Heart right ventricle (tissue), 16 donors: ENCODE data around the gene TMEM132D. TPM values are rescaled to one million over a fixed set of nuclear protein-coding genes. Genes with fewer than 3 reads are reported as not detected.

Experiments used
- ATAC-seq, 8 donors: fragments of 200-7000 bp; cut with Tn5 transposase; one replicate each; pipeline ENCODE4 v1.9.1; 2020; ENCODE audit warnings: mild to moderate bottlenecking in 8 of 8, moderate library complexity in 8 of 8, moderate number of reproducible peaks in 1 of 8
- DNase-seq, 2 donors: peaks; one replicate each; pipeline ENCODE4 v3.0.0-alpha.2; 2020
- H3K27ac ChIP-seq, 10 donors: fragments of 200-600 bp; sonication (generic) in 2 of 10; one replicate each; pipeline versions ENCODE4 v1.5.0 to v1.8.0; 2020 to 2022; ENCODE audit warnings: mild to moderate bottlenecking in 3 of 10
- H3K27me3 ChIP-seq, 7 donors: fragments of 200-600 bp; one replicate each; pipeline ENCODE4 v1.8.0; 2021 to 2022; ENCODE audit warnings: mild to moderate bottlenecking in 2 of 7
- H3K36me3 ChIP-seq, 9 donors: fragments of 200-600 bp; sonication (generic) in 1 of 9; one replicate each; pipeline versions ENCODE4 v1.5.0 to v1.8.0; 2020 to 2022; ENCODE audit warnings: mild to moderate bottlenecking in 2 of 9
- H3K4me1 ChIP-seq, 9 donors: fragments of 200-600 bp; sonication (generic) in 1 of 9; one replicate each; pipeline versions ENCODE4 v1.5.0 to v1.8.0; 2020 to 2022; ENCODE audit warnings: mild to moderate bottlenecking in 4 of 9
- H3K4me3 ChIP-seq, 10 donors: fragments of 200-600 bp; sonication (generic) in 2 of 10; one replicate each; pipeline versions ENCODE4 v1.5.0 to v1.8.0; 2020 to 2022; ENCODE audit warnings: mild to moderate bottlenecking in 7 of 10, moderate library complexity in 2 of 10
- H3K9me3 ChIP-seq, 11 donors: fragments of 200-600 bp in 10 of 11; sonication (generic) in 2 of 11; one replicate each; pipeline versions ENCODE4 v1.5.0 to v1.8.0; 2013 to 2022; ENCODE audit warnings: mild to moderate bottlenecking in 2 of 11, control low read depth in 1 of 11, moderate library complexity in 1 of 11
- WGBS, 2 donors: extraction: QIAGEN DNeasy Blood & Tissue Kit; methylation state at CpG; one replicate each; pipeline ENCODE4 v1.1.7; 2013; ENCODE audit warnings: inconsistent platforms in 1 of 2; 5-methylcytosine and 5-hydroxymethylcytosine counted together
- intact Hi-C, 10 donors: fragments of 100-400 bp; cut with DNase I; formaldehyde crosslinking; loops; one replicate each; pipeline versions ENCODE4 v1.11.1 to v1.14.2; 2022
- polyA plus RNA-seq, 2 donors: library from polyadenylated mRNA; stranded (reverse); fragments of 200-250 nt; gene quantifications; one replicate each; pipeline ENCODE4 v1.2.3, GENCODE V29; 2013
- total RNA-seq, 10 donors: library from RNA; stranded (reverse); fragmentation: NEBNext Ultra II Directional in 3 of 10; extraction: Animal tissue kit (Norgen Biotek cat#: 25700) in 3 of 10; gene quantifications; one replicate each; pipeline versions ENCODE4 v1.2.1 to v1.2.4, GENCODE V29; 2021 to 2023
- TF ChIP-seq, protein P1 (sequence below), 9 donors: fragments of 200-600 bp; sonication (generic) in 2 of 9; IDR thresholded peaks; one replicate each; pipeline versions ENCODE4 v1.5.0 to v1.8.0; 2021 to 2022; ENCODE audit warnings: antibody characterized with exemption in 9 of 9, mild to moderate bottlenecking in 5 of 9, moderate library complexity in 1 of 9
- donor health status: Arrhythmogenic right ventricular cardiomyopathy.
- donor health status: ischemic (EF 13 %, LVEDD 7.1; RV severe dilation, severe dysfunction).
- donor health status: healthy with polysubstance abuse.
- donor health status: DM: no; HTN: yes; CAD: no.
- donor health status: DM: no; HTN: no; CAD: no.
- donor health status: ischemic (EF 25% LVEDD 6.9; RV normal size, moderate dysfunction).
- donor health status: ischemic (EF 25% LVEDD 5.7; RV mildly dilated, moderate dysfunction).
- donor health status: healthy.
- donor health status: DM: yes; HTN: yes; CAD: no.
- donor health status: Ischemic cardiomyopathy.
- donor health status: ischemic (EF 35%, LVEDD 5.7; RV mildly dilated, moderate dysfunction).
- donor health status: nonischemic (EF 11% LVEDD 7.7; RV severe dilation, severe dysfunction).
- donor health status: DM: yes; HTN: yes; CAD: no.
- donor health status: PGD.
- donor health status: ischemic (EF 29% LVEDD 5.4; RV normal size, mild dysfunction).
- donor health status: nonischemic (EF 23%, LVEDD 6.1; RV moderate dilation, normal function).

Gene TMEM132D
- total and polyA plus RNA-seq, 12 donors = not detected

DNA sequence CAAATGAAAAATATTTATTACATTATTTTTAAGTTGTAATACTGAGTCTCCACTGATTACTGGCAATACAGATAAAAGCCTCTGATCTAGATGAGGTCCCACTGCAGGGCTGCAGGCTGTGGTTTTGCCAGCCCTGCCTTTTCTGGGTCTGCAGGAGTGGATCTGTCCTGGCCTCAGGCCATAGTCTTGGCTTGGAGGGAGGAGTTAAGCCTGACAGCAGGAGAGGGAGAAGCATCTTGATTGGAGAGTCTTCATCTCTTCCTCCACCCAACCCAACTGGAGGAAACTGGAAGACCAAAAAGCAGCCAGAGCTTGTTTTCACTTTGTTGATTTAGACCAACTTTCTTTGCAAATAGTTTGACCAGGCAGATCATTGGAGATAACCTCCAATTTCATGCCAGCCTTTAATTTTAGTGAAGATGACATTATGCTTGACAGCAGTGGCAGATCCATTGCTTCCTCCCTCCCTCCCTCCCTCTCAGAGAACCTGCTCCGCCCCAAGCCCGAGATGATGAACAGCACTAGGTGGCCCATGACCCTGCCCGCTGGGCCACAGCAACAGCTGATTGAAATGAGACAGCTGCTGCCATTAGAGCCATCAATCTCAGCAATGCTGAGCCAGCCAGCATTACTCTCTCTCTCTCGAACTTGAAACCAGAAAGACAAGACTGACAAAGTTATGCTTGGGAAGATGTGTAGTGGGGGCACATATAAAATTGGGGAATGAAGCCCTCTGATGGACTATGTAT, 828.2 kb downstream of the TMEM132D start:
- no peaks in the 10 kb centered on the region for H3K9me3 ChIP-seq
- H3K36me3 ChIP-seq = no peaks in the 10 kb centered on the region
- TF ChIP-seq, protein P1, sequence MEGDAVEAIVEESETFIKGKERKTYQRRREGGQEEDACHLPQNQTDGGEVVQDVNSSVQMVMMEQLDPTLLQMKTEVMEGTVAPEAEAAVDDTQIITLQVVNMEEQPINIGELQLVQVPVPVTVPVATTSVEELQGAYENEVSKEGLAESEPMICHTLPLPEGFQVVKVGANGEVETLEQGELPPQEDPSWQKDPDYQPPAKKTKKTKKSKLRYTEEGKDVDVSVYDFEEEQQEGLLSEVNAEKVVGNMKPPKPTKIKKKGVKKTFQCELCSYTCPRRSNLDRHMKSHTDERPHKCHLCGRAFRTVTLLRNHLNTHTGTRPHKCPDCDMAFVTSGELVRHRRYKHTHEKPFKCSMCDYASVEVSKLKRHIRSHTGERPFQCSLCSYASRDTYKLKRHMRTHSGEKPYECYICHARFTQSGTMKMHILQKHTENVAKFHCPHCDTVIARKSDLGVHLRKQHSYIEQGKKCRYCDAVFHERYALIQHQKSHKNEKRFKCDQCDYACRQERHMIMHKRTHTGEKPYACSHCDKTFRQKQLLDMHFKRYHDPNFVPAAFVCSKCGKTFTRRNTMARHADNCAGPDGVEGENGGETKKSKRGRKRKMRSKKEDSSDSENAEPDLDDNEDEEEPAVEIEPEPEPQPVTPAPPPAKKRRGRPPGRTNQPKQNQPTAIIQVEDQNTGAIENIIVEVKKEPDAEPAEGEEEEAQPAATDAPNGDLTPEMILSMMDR (IDR thresholded peaks at IDR 0.05) = no peak
- ATAC-seq = no peak
- peaks cover 0 to 13% (median 0%) of the 10 kb centered on the region in 7 donors for H3K27me3 ChIP-seq
- WGBS, 2 donors = 29 to 39% methylated on average over 4 of the region's 4 CpGs
- H3K4me1 ChIP-seq = no peaks in the 10 kb centered on the region
- no peak overlapping the region for H3K4me3 ChIP-seq
- no peak for DNase-seq
- H3K27ac ChIP-seq = no peak overlapping the region
- intact Hi-C loops = no loop called here

DNA sequence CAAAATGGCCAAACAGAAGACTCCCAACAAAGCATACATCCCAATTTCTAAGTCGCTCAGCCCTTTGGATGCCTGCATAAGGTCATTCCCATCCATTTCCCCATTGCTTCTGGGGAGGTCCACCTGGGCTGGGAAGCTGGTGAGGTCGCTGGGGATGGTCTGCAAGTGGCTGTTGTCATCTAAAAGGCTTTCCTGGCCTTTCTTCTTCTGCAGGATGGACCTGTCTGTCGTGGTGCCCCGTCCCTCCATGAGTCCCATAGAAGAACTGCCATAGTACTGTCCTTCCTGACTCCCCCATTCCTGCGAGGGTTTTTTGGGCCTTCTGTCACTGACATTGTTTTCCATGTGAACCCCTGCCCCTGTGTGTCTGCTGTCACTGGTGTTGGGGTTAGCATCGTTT, 829.4 kb downstream of the TMEM132D start:
- Histone ChIP-seq H3K4me1 (no peaks in the 10 kb centered on the region), H3K27me3 (peaks cover 0 to 14% (median 0%) of the 10 kb centered on the region in 7 donors), H3K4me3 (no peak overlapping the region), H3K36me3 (no peaks in the 10 kb centered on the region), H3K27ac (no peak overlapping the region), H3K9me3 (no peaks in the 10 kb centered on the region)
- 68 to 75% methylated on average over 6 of the region's 6 CpGs for WGBS, 2 donors
- intact Hi-C loops = no loop called here
- ATAC-seq = no peak
- TF ChIP-seq, protein P1 (IDR thresholded peaks at IDR 0.05) = no peak
- no peak for DNase-seq

DNA sequence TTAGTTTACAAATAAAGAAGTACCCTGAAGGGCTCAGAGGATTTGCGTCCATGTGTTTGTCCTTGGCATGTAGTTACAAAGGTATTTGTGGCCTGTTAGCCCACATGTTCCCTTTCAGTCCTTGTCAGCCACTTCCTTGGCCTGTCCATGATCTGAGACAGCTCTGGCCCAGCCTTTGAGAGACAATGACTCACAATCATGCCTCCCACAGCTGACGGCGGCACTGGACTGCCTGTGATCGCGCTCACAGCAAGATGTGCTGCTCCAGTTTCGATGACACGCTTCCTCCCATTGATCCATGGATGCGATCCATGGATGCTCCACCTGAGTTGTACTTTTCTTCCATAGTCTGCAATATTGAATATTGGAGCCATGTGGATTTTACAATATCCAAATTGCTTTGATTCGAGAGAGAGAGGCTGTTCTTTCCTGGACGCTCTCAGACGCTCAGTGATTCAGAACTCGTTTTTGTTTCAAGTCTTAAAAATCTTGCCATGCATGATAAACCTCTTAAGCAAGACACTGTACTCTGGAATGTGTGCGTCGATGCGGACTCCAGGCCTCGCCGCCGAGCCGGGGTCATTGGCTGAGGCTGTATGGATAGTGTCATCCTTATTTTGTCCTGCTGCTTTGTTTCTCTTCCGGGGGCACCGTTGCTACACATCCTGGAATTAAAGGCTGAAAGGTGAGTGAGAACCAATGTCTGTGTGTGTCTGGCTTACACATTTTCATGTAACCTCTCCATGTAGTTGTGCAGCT, 830.5 kb downstream of the TMEM132D start:
- TF ChIP-seq, protein P1 (IDR thresholded peaks at IDR 0.05) = no peak
- Histone ChIP-seq H3K36me3 (no peaks in the 10 kb centered on the region), H3K4me1 (no peaks in the 10 kb centered on the region), H3K27me3 (peaks cover 0 to 14% (median 0%) of the 10 kb centered on the region in 7 donors), H3K27ac (no peak overlapping the region), H3K4me3 (no peak overlapping the region), H3K9me3 (no peaks in the 10 kb centered on the region)
- 87 to 89% methylated on average over 21 of the region's 21 CpGs for WGBS, 2 donors
- no peak for DNase-seq
- intact Hi-C loops = no loop called here
- no peak for ATAC-seq

DNA sequence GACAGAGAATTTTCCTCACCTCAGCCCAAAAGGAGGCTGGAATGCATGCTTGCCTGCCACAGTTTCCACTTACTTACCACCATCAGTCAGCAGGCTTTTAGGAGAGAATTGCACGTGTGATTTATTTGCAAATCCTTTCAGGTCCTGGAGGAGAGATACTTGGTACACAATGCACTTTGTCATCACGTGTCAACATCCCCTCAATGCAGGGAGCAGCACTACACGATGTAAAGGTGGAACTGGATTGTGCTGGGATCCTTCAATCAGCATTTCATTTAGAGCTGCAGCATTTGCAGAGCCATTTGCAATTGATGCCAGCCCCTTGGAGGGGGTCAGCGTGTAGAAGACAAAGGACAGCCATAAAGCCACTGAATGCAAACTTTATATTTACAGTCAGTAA, 832.5 kb downstream of the TMEM132D start:
- TF ChIP-seq, protein P1 (IDR thresholded peaks at IDR 0.05) = no peak
- Histone ChIP-seq H3K9me3 (no peaks in the 10 kb centered on the region), H3K4me3 (no peak overlapping the region), H3K36me3 (no peaks in the 10 kb centered on the region), H3K27me3 (peaks cover 0 to 14% (median 0%) of the 10 kb centered on the region in 7 donors), H3K4me1 (no peaks in the 10 kb centered on the region), H3K27ac (no peak overlapping the region)
- intact Hi-C loops = no loop called here
- ATAC-seq (no peak), DNase-seq (no peak)
- 36 to 43% methylated on average over 4 of the region's 4 CpGs for WGBS, 2 donors
